ENCODE results near the gene MYZAP. TPM values are rescaled to one million over a fixed set of nuclear protein-coding genes. Genes with fewer than 3 reads are reported as not detected.
A peak's percentile ranks its signal among the peaks of the same experiment; 100 is the strongest.

The MYZAP gene
- total RNA-seq, 1 donor from 2014 or later, result 11.9 TPM

GRCh38 chr15:57731530-57732103, 139.9 kb downstream of the MYZAP start:
- no peak overlapping the region for H3K27ac Mint-ChIP-seq
- no peak for TF ChIP-seq CTCF (IDR thresholded peaks at IDR 0.05; ENCODE audit: unreplicated experiment)
- no peak overlapping the region for H3K4me3 Mint-ChIP-seq (ENCODE audit: low read depth)
- H3K9me3 Mint-ChIP-seq (ENCODE audit: low read depth), result peaks cover under 1% of the 10 kb centered on the region
- no peak for DNase-seq (ENCODE audit: low spot score, unreplicated experiment)
- no peaks in the 10 kb centered on the region for H3K27me3 Mint-ChIP-seq
- no peaks in the 10 kb centered on the region for H3K4me1 Mint-ChIP-seq (ENCODE audit: low read depth)
- H3K36me3 Mint-ChIP-seq (ENCODE audit: insufficient read depth), result no peaks in the 10 kb centered on the region

GRCh38 chr15:57732526-57733331, 141.0 kb downstream of the MYZAP start:
- H3K4me1 Mint-ChIP-seq (ENCODE audit: low read depth), result no peaks in the 10 kb centered on the region
- no peak overlapping the region for H3K27ac Mint-ChIP-seq
- no peak overlapping the region for H3K4me3 Mint-ChIP-seq (ENCODE audit: low read depth)
- H3K9me3 Mint-ChIP-seq (ENCODE audit: low read depth), result peaks cover 7% of the 10 kb centered on the region
- H3K27me3 Mint-ChIP-seq, result no peaks in the 10 kb centered on the region
- peak; percentile 94 for TF ChIP-seq CTCF (IDR thresholded peaks at IDR 0.05; ENCODE audit: unreplicated experiment)
- DNase-seq (ENCODE audit: low spot score, unreplicated experiment), result peak; percentile 53
- peaks cover 2% of the 10 kb centered on the region for H3K36me3 Mint-ChIP-seq (ENCODE audit: insufficient read depth)

GRCh38 chr15:57734860-57735259, 143.2 kb downstream of the MYZAP start:
- H3K4me1 Mint-ChIP-seq (ENCODE audit: low read depth), result no peaks in the 10 kb centered on the region
- peaks cover 7% of the 10 kb centered on the region for H3K9me3 Mint-ChIP-seq (ENCODE audit: low read depth)
- TF ChIP-seq CTCF (IDR thresholded peaks at IDR 0.05; ENCODE audit: unreplicated experiment), result no peak
- H3K27ac Mint-ChIP-seq, result no peak overlapping the region
- H3K4me3 Mint-ChIP-seq (ENCODE audit: low read depth), result no peak overlapping the region
- no peaks in the 10 kb centered on the region for H3K27me3 Mint-ChIP-seq
- peaks cover 2% of the 10 kb centered on the region for H3K36me3 Mint-ChIP-seq (ENCODE audit: insufficient read depth)
- DNase-seq (ENCODE audit: low spot score, unreplicated experiment), result no peak

Other genes with a start within 250 kb of the MYZAP start
- 40.4 and 41.9 TPM in 2 replicates for gene CGNL1, start 215.4 kb upstream of the MYZAP start, total RNA-seq
- 57.0 and 64.3 TPM in 2 replicates for gene POLR2M, start 114.8 kb downstream of the MYZAP start, total RNA-seq